ENCODE results near the gene RFFL. TPM values are rescaled to one million over a fixed set of nuclear protein-coding genes. Genes with fewer than 3 reads are reported as not detected.
A peak's percentile ranks its signal among the peaks of the same experiment; 100 is the strongest.

Gene RFFL
- polyA plus RNA-seq, 10 donors: 6.8 to 10.4 (median 8.7) TPM

DNA sequence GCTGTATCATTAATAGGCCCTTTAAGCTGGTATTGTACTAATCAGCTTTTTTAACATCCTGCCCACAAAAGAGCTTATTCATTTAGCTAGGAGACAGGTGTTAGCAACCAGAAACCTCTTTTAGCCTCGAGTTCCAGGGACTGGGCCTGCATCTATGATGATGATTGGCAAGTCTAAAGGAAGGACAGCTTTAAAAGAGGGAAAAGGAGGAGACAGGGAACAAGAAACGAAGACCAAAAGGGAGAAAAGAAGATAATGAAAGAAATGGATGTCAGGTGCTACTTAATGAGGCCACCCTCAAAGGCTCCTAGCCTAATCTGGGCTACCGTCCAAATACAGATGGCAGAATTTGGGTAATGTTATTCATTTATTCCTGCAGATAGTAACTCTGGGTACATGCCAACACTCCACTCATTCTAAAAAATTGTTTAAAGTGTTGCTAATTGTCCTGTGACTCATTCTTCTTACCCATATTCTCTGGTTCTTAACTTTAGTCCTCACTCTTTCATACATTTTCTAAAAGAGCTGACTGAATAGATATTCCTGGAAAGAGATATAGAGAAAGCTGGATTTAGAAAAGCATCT is 18.7 kb upstream of the RFFL start:
- peak in 1 of 3 donors; percentile 70 for DNase-seq

DNA sequence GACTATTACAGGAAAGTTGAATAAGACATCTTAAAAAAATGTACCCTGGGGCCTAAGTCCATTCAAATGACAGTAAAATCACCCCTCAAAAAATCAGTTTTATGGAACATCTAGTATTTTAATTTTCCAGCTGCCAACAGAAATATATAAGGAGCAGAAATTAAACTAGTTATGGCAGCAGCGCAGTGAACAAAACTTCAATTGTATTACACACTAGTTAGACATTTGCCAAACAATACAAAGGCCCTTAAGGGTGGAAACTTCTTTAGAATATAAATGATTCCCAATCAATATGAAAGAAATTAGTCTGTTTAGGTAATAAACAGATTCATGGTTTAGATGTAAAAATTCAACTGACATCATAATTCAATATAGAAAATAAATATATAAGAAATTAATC is 18.1 kb upstream of the RFFL start:
- no peak for DNase-seq

DNA sequence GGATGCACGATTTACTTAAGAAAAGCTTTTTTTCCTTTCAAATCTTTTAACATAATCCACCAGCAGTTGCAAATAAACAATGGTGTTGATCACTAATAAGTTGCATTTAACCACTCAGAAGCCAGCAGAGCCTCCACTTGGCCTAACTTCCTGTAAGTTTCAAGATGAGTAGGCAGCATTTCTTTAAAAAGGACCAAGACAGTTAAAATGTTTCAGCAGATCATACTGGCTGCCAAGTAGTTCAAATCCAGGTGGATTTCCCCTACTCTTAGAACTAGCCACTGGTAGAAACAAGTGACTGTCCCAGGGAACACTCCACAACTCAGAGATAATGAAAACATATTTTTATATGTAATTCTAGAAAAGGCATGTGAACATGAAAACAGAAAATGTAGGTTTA is 17.0 kb upstream of the RFFL start:
- no peak for DNase-seq

DNA sequence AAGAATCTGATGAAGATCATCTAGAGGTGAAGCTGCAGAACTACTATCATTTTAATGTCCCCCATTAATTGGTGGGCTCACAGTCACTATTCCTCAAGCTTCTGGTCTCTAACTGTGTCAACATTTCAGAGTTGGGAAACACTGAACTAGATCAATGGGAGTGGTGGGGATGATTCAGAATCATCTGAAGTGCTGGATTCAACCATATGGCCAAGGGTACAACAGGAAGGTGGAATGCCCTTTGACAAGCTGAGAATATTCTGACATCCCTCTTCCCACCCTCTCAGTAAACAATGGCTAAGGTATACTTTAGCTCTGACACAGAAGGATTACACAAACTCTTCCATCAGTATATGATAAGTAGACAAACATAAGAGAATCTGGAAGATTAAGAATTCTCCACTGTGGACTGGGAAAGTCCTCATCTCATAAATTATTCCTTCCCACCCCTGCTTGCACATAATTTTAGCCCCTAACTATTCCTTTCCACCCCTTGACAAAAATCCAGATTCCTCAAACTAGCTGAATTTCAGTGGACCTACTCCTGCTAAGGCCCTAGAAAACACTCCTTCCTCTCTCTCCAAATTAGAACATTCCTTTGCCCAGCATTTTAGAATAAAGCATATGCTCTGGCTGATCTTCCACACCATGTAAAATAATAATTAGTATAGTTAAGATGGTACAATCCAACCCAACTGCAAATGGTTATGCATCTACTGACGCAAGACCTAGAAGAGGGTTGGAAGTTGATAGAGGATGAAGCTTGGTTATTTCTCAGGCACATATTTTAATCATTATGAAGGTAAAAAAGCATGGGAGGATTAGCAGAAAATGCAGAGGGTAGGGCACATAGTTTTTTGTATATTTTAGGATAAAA is 16.3 kb upstream of the RFFL start:
- DNase-seq: no peak

DNA sequence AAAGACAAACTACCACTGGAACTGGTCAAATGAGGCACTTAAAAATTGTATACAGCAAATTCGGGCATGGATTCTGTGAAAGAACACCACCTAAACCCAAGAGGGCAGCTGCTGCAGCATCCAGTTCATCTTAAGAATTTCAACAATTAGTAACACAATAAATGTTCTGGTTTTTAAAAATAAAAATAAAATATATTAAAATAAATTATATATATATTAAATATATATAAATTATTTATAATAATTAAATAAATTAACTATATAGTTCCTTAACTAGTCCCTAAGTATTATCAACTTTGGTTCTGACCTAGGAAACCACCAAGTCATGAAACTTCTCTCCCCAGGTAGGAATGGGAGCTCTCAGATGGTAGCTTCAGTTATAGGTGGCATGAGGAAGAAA is 13.4 kb upstream of the RFFL start:
- no peak for DNase-seq

DNA sequence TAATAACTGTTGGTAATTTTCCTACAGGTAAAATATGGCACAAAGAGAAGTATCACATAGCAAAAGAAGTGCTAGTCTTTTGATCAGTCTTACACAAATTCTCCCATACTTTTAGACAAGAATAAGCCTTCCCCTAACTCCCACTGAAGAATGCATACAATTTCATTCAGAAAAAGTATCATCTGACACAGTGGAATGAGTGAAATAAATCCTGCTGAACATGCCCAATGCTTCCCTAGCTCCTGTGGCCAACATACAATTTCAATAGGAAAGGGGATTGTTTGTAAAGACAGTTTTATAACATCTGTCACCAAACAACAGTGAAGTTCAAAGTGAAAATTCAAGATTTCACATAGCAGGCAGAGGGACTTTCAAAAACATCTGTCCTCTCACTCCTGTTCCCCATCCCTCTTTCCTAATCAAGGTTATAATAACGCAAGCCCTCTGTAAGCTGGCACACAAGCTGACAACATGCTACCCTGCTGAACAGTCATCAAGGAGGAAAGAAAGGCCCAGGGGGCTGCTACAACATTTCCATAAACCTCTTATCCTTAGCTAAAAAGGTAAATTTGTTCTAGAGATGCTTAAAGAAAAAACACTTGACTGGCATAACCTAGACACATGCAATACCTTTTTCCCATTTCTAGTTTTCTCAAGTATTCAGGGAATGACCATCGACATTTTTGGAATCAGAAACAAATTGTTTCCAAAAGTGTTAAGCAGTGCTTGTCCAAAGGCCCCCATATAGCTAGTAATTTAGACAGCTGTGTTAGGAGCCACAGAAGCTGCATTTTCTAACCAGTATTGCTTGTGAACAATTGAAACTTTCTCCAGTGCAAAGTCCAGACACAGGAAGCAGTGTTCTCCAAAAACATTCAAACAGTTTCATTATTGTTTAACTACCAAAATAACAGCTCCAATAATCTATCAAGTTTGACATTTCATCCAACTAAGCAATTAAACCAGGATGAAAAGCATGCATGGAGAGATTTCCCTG is 11.5 kb upstream of the RFFL start:
- no peak for DNase-seq

DNA sequence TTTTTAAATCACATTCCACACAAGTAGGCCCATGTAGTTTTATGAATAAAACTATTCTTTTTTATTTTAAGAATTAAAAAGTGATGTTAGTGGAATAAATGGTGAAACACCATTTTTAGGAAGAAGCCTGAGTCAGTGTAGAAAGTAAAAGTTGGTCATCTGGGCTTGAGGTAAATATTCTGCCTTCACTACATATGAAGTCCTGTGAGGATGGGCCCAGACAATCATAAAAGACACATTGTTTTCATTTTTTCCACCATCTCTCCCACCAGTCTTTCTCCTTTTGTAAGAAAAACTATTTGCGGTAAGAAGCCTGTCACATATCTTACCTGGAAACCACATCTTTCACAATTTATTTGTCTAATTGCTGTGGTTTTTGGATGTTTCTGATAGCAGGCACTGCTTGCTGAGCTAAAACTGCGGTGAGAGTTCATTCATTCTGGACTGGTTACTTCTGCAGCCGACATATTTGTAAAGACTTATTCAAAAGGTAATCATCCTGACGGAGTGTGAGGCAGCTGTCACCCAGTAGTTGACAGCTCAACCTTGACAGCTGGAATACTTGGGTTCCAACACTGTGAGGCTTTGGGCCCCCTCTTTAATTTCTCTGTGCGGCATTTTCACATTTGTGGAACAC is 10.6 kb upstream of the RFFL start:
- DNase-seq: no peak

DNA sequence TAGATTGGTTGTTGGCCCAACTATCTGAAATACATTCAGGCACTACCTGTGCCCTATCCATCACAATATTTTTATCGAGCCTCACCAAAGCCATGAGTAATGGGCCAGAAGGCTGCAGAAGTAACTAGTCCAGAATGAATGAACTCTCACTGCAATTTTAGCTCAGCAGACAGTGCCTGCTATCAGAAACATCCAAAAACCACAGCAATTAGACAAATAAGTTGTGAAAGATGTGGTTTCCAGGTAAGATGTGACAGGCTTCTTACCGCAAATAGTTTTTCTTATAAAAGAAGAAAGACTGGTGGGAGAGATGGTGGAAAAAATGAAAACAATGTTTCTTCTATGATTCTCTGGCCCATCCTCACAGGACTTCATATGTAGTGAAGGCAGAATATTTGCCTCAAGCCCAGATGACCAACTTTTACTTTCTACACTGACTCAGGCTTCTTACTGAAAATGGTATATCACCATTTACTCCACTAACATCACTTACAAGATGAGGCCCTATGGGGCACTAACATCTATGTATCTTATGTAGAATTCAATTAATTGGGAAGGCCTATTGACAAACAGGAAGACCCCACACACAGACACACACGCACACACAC is 9.8 kb upstream of the RFFL start:
- DNase-seq: no peak

DNA sequence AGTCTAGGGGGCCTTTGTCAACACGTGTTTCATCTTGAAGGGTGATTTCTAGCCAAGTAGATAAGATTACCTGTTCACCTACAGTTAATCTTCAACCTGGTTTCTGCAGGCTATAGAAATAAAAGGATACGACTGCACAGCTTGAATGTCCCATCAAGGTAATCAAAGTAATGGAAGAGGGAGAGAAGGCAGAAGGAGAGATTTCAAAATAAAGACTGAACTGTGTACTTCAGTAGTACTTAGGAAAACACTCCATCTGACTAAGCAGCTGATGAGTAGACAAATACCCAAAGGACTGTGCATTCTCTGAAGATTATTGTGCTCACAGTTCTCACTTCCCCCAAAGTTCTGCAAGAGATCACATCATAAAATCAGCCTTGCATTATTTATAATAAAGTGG is 5.8 kb upstream of the RFFL start:
- DNase-seq: no peak

DNA sequence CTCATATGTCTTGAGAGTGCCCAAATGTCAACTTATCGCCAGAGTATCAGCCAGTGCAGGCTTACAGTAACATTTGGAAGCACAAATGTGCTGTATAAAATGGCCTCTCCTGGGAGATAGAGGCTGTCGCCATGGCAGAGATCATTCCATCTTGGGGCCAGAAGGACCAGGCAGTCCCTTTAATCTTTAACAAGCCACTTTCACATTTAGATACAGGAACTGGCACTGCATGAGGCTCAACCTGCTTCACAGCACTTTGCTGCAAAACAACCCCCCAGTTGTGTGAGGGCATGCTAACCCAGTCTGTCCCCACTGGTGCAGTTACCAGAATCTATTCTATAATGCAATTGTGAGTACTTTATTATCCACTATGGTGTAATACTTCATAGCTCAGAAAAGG is 4.7 kb upstream of the RFFL start:
- DNase-seq: no peak

DNA sequence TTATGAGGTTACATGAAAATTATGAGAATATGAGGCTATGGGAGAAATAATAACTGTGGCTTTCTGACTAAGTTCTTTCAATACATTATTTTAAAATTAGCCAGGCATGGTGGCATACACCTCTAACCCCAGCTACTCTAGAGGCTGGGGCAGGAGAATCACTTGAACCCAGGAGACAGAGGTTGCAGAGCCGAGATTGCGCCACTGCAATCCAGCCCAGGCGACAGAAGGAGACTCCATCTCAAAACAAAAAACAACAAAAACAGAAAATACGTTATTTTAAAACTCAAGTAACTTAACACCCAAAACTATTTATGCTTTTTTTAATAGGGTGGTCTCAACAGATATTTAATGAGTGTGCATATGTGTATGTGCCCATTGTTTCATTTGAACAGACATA is 2.4 kb upstream of the RFFL start:
- DNase-seq: no peak

DNA sequence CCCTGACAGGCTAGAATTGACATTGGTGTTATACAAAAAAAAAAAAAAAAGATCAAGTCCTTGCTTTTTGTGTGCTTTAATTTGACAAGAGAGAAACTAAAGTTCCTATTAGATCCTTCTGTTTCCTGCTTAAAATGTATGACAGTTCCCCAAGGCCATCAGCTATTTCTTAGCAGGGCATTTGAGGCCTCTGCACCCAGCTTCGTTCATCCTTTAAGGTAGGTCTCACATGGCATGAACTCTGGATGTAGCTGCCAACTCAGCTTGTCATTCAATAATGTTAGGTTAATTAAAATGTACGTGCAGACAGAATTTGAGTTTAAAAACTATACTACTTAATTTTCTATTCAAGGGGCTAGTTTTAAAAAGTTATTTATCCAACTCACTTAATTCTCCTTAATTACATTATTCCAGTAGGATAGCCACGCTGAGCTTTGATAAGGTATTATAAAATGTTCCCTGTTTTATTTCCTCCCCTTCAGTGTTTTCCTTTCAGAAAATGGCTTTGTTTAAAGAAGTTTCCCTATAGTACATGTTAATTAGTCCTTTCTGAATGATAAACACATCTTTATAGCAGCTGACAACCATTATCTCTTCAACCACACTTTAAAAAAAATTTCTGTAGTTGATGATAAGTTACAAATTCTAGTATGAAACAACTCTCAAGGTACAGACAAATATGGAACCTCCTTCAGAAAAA is 1.2 kb upstream of the RFFL start:
- no peak for DNase-seq

DNA sequence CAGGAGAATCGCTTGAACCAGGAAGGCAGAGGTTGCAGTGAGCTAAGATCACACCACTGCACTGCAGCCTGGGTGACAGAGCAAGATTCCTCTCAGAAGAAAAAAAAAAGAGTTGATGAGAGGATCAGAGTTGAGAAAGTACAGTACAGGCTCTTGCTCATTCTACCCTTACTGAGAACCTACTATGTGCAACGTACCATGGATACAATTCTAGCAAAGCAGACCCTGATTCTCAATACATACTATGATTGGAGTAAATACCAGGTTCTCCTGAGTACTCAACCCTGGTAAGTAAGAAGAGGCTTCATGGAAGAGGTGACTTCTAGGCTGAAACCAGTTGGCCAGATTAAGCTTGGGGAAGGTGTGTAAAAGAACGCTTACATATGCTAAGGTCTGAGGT is 1.2 kb downstream of the RFFL start:
- DNase-seq: no peak

DNA sequence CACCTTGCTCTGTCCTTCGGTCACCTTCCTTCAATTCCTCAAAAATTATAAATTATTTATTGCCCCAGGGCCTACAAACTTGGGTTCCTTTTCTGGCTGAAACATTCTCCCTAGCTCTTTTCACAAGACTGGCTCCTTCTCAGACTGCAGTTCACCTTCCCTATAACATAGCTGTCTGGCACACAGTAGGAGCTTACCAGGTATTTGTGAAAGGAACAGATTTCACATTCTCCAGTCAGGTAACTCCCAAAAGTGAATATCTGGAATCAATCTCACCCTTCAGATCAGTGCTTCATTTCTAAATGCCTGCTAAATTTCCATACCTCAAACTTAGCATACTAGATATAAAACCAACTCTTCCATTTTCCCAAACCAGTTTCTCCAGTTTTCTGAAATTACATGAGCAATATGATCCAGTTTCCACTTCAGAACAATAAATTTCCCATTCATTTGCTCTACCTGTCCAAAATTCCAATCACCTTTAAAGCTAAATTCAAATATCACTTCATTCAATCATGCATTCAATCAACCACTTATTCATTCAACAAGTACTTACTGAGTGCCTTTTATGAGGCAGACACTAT is 6.1 kb downstream of the RFFL start:
- DNase-seq: no peak

DNA sequence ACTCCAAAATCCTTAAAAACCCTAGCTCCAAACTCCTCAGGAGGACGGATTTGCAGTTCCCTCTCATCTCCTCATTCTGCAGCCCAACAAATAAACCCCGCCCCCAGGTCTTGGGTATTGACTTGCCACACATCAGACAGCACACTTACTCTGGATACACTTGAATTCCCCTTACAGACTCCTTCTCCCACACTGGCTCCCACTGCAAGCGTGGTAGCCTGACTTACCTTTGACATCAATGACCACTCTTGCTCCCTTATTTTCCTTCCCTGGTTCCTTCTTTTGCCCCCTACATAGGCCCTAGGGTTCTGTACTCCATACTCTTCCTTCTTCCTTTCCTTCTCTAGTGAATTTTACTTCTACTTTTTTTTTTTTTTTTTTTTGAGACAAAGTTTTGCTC is 7.5 kb downstream of the RFFL start:
- no peak for DNase-seq

DNA sequence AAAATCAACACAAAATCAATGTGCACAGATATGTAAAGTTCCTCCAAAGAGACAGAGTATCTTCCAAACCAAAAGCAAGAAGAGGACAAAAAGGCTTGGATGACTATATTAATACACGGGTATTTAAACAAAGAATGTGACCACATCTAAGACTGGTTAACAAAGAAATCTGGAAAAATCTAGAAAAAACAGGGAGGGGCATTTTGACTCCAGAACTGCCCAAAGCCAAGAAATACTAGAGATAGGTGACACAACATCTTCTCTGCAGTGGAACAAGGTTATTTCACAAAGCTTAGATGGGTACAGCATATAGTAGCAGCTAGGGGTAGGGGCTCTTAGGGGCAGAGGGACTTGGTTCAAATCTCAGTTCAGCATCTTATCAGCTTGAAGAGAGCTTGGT is 10.3 kb downstream of the RFFL start:
- no peak for DNase-seq

DNA sequence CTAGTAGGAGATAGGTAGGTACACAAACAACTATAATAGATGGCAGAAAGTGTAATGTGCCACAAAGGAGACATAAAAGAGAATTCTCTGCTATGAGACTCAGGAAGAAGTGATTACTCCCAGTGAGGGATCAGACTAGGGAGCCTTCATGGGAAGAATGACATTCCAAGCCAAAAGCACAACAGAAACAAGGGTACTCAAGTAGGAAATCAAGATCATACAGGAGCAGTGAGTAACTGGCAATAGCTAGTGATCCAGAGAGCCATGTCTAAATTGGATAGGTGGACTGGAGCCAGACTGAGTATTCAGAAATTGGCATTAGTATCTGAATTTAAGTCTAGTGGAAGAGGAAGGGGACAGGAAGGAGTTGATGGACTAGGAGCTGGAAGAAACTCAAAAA is 10.7 kb downstream of the RFFL start:
- no peak for DNase-seq

DNA sequence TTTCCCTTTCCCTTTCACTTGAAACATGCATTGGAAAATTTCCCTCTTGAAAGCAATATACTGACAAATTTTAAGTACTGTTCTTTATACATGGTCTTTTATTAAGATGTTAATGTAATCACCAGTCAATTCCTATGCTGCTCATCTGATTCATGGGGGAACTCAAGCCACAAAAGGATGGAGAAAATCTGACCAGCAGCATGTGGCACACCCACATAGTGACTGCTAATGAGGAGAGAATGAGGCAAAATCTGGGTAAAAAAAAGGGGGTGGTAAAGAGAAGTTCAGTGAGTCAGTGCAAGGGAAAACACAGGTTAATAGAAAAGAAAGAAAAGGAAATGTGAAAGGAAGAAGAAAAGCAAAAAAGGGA is 11.3 kb downstream of the RFFL start:
- peak in 1 of 3 donors; percentile 16 for DNase-seq

DNA sequence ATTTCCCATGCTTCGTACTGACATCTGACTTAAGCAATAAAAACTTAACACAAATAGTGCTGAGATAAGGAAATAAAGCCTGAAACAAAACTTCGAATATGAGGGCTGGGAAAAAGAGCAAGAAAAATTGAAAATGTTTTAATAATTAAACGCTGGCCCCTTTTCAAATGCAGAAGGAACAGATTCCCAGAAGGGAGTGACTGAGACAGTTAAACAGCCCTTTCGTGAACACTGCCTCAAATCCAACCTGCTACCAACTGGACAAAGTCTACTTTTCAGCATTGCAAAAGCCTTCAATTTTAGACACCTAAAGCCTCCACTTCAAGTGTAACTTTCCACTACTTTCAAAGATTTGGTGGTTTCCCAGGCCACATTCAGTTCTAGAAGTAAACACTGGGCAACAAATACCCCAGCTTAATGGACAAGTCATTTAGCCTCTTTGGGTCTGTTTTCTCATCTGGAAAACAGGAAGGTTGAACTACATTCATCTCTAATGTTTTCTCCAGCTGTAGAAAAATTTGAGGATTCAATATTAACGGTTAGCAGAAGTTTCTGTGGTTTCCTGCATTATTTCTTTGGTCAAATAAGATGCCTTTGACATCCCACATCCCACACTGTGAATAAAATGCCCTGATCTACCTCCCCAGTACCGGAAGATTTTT is 11.8 kb downstream of the RFFL start:
- peak in 2 of 3 donors; percentile 19 to 46 for DNase-seq

DNA sequence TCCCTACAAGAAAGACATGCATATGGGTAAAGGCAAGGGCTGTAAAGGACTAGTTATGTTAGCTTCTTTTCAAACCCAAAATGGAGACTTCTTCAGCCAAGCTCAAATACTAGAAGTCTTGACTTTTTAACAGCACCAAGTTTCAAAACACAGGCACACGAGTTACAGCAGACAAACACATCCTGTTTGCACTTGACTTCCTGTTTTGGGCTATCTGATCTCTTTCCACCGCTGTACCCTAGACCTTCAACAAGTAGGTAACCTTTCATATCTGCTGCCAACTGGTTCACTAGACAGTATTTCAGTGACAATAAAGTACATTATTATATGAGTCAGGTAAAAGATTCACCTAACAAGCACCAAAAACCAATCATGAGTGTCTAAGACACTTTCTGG is 12.3 kb downstream of the RFFL start:
- DNase-seq: peak in 2 of 3 donors; percentile 16 to 37

Data from muscle of back (tissue), 11 donors.